ENCODE measurements around the gene C14orf93.
A peak's percentile ranks its signal among the peaks of the same experiment; 100 is the strongest.

C14orf93 gene

GRCh38 chr14:23009939-23010726 lies at the start of gene C14orf93:
C14orf93 (minus strand) TSS chr14:23010143; CDS start chr14:22999023, 11,120 bp downstream.
- DNase-seq (ENCODE audit: low read depth in 2 of 2): peak; percentile 72 to 74

DNA sequence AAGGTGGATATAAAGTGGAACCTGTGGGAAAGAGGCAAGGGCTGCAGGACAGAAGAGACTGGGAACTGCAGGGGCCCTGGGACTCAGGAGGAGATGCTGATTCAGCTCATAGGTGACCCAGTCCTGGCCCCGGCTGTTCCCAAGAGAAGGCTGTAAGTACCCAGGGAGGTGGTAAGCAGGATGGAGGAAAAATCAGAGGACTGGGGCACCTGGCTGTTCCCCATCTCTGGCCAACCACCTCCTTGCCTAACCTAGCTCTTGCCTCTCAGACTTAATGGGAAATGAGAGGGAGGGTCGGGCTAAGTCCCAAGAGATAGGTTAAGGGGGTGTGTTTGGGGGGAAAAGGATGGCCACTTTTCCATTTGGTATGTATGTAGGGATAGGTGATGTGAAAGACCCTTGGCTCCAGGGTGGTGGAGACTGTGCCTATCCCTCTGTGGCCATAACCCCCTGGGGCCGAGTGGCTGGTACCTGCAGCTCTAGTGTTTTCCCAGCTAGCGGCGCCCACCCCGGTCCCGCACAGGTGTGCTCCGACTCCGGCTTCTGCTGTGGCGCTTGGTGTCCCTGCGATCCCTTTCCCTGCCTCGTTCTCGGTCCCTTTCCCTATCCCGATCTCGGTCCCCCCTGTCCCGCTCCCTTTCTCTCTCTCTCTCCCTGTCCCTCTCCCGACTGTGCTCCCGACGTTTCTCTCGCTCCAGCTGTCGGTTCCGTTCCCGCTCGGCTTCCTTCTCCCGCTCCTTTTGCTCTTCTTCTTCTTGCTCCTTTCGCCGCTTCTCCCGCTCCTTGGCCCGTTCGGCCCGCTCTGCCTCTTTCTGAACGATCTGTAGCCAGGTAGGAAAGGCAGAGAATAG lies 48.9 kb upstream of the C14orf93 start:
- DNase-seq (ENCODE audit: low read depth in 2 of 2): no peak

- peak; percentile 68 to 77 for DNase-seq (ENCODE audit: low read depth in 2 of 2)
Observed at GRCh38 chr14:23057757-23058653, 48.1 kb upstream of the C14orf93 start.

DNA sequence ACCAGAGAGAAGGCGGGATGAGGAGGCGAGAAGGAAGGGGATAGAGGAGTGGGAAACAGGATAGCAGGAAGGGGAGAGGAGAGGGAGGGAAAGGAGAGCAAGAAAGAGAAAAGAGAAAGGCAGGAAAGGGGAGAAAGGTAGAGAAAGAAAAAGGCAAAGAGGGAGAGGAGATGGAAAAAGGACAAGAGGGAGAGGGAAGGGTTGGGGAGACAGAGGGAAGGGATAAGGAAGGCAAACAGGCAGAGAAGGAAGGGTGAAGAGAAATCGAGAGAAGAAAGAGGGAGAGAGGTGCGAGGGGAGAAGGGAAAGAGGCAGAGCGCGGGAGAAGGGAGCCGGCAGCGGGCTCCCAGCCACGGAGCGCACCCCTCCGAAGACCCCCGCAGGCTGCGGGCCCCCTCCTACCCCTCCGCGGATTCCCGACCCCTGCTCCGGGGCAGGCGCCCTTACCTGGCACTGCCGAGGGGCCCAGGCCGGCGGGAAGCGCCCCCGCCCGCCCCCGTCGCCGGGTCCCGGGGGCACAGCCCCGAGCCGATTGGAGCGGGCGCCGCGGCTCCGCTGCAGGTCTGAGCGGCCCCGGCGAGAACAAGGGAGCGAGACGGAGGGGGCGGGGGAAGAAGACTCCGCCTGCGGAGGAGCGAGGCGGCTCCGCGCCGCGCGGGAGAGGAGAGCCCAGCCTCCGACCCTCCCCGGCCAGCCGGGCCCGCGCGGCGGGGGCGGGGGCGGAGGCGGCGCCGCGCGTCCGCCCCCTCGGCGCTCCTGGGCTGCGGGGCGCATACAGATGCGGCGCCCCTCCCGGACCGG lies 47.2 kb upstream of the C14orf93 start, which contains the start of gene CDH24:
Gene CDH24 (minus strand): TSS at position 565 of the 801 bp plus-strand sequence. CDS start 1,787 bp downstream, outside the sequence.
- peak; percentile 54 to 60 for DNase-seq (ENCODE audit: low read depth in 2 of 2)

DNA sequence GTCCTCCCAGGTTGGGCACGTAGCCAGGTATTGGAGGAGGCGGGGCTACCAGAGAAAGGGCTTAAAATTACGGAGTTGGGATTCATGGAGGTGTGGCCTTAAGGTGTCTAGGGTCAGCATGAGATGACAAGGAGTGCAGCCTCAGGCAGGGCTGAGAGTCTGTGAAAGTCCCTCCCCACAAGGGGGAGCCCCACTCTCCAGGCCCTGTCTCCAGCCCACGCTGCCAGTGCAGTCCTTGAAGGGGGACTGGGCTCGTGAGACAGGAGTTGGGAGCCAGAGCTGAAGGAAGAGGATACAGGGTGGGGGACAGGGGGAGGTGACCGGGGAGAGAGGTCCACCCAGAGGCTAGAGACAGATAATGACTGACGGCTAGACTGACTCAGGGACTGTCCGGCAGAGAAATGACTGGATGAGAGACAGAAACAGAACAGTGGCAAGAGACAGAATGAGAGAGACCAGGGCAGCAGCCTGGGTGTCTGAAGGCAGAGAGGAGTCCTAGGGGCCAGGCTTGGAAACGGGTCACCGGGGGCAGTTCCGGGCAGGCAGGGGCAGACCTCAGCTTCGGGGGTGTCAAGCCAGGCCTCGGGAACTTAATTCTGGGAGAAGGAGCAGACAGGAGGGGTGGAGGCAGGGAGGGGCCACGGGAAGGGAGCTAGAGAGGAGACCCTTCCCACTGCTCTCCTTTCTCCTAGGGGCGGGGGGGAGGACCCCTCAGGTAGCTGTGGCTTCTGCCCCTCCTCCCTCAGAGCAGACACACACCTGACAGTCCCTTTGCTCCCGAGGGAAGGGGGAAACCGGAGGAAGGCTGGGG lies 46.4 kb upstream of the C14orf93 start:
- DNase-seq (ENCODE audit: low read depth in 2 of 2): peak; percentile 43 to 49

- DNase-seq (ENCODE audit: low read depth in 2 of 2): no peak
Observed at GRCh38 chr14:23055621-23056144, 45.7 kb upstream of the C14orf93 start.

GRCh38 chr14:23055147-23055550 lies 45.2 kb upstream of the C14orf93 start:
- no peak for DNase-seq (ENCODE audit: low read depth in 2 of 2)

- peak in 1 of 2 donors; percentile 19 for DNase-seq (ENCODE audit: low read depth in 2 of 2)
Observed at GRCh38 chr14:23054000-23054811, 44.3 kb upstream of the C14orf93 start.

DNA sequence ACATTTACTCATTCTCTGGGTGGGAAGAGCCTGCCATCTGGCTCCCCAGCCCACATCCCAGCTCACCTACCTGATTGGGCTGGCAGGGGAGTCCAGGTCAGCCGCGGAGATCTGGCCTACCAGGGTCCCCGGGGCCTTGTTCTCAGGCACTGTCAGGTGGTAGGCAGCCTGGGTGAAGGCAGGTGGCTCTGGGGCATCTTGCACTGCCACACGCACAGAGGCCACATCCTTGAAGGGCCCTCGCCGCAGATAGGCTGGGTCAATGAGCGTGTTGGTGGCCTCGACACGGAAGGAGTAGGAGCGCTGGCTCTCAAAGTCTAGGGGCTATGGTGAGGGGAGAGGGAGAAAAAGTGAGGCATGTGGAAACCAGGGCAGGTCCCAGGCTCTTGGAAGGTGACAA lies 43.5 kb upstream of the C14orf93 start:
- DNase-seq (ENCODE audit: low read depth in 2 of 2): no peak

GRCh38 chr14:23052671-23053070 lies 42.7 kb upstream of the C14orf93 start:
- no peak for DNase-seq (ENCODE audit: low read depth in 2 of 2)

DNA sequence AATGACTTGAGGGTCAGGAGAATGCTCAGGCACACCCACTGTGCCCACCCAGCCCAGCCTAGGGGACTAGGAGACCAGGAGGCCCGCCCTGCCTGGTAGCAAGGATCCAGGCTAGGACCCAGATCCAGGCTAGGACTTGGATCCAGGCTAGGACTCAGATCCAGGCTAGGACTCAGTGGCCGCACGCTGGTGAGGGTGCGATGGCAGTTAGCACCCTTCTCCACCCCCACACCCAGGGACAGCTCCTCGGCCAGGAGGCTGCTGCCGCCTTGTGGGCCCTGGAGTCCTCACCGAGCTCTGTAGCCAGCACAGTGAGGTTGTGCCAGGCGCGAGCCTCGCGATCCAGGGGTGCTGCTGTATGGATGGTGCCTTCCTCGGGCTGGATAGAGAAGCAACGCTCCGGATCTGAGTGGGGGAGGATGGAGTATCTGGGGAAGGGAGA lies 42.3 kb upstream of the C14orf93 start:
- no peak for DNase-seq (ENCODE audit: low read depth in 2 of 2)

DNA sequence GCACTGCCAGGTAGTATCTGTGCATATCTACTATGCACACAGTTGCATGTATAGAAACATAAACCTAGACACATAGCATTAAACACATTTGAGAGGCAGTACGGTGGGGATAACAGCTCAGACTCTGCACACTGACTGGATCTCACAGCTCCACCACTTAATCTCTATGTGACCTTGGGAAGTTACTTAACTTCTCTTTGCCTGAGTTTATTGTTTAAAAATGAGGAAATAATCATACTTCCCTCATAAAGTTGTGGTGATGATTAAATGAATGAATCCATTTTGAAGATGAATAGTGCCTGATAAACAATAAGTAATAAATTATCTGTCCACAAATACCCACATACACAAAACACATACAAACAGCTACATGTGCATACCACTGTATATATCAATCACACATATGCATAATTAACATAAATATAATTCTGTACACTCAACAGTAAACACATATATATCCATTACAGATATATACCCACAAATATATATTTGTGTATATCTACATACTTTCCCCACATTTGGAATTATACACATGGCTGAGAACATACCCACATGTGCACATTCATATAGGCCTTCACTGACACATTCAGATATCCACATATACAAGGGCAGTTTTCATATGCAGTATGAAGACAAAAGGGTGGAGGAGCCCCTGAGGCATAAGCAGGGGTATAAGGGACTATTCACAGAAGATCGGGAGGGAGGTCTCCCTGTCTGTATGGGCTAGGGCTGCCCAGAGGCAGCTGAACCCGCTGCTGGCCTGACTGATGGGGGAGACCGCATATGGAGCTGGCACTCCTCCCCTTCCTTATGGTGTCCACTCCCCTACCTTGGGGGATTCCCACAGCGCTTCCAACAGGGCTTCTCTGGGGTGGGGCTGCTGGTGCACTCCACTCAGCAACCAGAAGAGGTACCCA lies 41.5 kb upstream of the C14orf93 start:
- DNase-seq (ENCODE audit: low read depth in 2 of 2): no peak

DNA sequence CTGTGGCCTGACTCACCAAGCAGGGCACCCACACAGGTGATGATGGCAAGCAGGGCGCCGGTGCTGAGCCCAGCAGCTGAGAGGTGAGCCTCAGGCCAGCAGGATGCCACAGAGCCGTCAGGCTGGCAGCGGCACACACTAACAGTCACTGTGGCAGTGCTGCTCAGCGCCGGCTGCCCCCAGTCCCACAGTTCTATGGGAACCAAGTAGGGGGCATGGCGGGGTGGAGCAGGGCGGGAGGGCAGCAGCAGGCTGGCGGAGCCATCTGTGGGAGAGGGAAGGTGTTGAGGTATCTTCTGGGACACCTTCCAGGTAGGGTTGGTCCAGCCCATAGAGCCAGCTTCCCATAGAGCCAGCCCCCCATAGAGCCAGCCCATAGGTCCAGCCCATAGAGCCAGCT lies 39.1 kb upstream of the C14orf93 start:
- DNase-seq (ENCODE audit: low read depth in 2 of 2): no peak

GRCh38 chr14:23047751-23048693 lies 38.1 kb upstream of the C14orf93 start:
- DNase-seq (ENCODE audit: low read depth in 2 of 2): no peak

DNA sequence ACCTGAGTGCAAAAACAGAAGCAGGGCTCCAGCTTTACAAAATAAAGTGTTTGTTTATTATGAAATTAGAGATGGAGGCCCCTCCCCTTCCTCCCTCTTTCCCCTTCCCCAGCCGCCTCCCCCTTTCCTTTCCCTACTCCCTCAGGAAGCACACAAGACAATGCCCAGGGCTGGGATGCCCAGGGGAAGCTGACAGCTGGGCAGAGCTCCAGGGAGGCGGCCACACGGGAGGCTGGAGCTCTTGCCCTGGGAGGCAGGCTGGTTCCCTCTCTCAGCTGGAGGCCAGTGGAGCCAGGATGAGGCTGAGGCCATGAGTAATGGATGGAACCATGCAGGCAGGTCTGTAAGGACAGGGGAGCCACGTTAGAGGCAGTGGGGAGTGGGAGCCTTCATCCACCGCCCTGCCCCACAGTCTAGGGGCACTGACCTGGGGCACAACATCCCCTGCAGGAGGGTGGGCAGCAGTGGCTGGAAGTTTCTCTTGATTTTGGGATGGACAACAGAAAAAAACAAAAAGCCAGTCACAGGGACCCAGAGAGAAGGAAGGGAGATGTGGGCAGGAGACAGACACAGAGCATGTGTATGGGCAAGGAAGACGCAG lies 37.2 kb upstream of the C14orf93 start:
- no peak for DNase-seq (ENCODE audit: low read depth in 2 of 2)
